Stimulated activated CD8-positive, alpha-beta memory T cell treated with anti-CD3 and anti-CD28 coated beads, Interleukin-12 subunit alpha, Interleukin-12 subunit beta, amount 100 ng/mL, for 1 hour (primary cell): ENCODE measurements around the gene ATP12A.

Experiments used
- DNase-seq: peaks from one replicate; pipeline ENCODE4 v3.0.0-alpha.2; 2020; ENCODE audit warnings: low read depth

ATP12A gene

GRCh38 chr13:24688111-24688510 is 7.9 kb downstream of the ATP12A start:
- no peak for DNase-seq

- no peak for DNase-seq
Measured at GRCh38 chr13:24688950-24689349, 8.7 kb downstream of the ATP12A start.

GRCh38 chr13:24691381-24691780 is 11.2 kb downstream of the ATP12A start:
- DNase-seq, result no peak

GRCh38 chr13:24692561-24692960 is 12.4 kb downstream of the ATP12A start:
- no peak for DNase-seq

GRCh38 chr13:24693862-24694471 is 13.8 kb downstream of the ATP12A start:
- no peak for DNase-seq

- no peak for DNase-seq
Measured at GRCh38 chr13:24694907-24695306, 14.7 kb downstream of the ATP12A start.

- no peak for DNase-seq
Measured at GRCh38 chr13:24698686-24699085, 18.5 kb downstream of the ATP12A start.

- DNase-seq, result no peak
Measured at GRCh38 chr13:24699541-24699940, 19.3 kb downstream of the ATP12A start.

GRCh38 chr13:24700539-24700938 is 20.3 kb downstream of the ATP12A start:
- DNase-seq, result no peak

- no peak for DNase-seq
Measured at GRCh38 chr13:24706886-24707585, 26.8 kb downstream of the ATP12A start.

- peak; percentile 13 for DNase-seq
Measured at GRCh38 chr13:24709186-24709913, 29.1 kb downstream of the ATP12A start.

- no peak for DNase-seq
Measured at GRCh38 chr13:24713022-24713421, 32.8 kb downstream of the ATP12A start.

GRCh38 chr13:24716011-24716410 is 35.8 kb downstream of the ATP12A start:
- DNase-seq, result no peak

GRCh38 chr13:24716446-24716845 is 36.2 kb downstream of the ATP12A start:
- no peak for DNase-seq

GRCh38 chr13:24717217-24717616 is 37.0 kb downstream of the ATP12A start:
- no peak for DNase-seq

- DNase-seq, result no peak
Measured at GRCh38 chr13:24718192-24718965, 38.2 kb downstream of the ATP12A start.

- no peak for DNase-seq
Measured at GRCh38 chr13:24719139-24719538, 38.9 kb downstream of the ATP12A start.

GRCh38 chr13:24723206-24723605 is 43.0 kb downstream of the ATP12A start:
- DNase-seq, result no peak

- no peak for DNase-seq
Measured at GRCh38 chr13:24724714-24725113, 44.5 kb downstream of the ATP12A start.

- DNase-seq, result no peak
Measured at GRCh38 chr13:24725379-24725778, 45.2 kb downstream of the ATP12A start.

- DNase-seq, result peak; percentile 53
Measured at GRCh38 chr13:24727731-24728601, 47.8 kb downstream of the ATP12A start.
